Tibial artery (tissue), 4 donors: Measurements from ENCODE around the gene OR51E1.
A peak's percentile ranks its signal among the peaks of the same experiment; 100 is the strongest.

Experiments
- DNase-seq, 2 donors: peaks; one replicate each; pipeline ENCODE4 v3.0.0-alpha.2; 2019
- H3K27ac ChIP-seq, 2 donors: fragments of 200-600 bp; sonication (generic) in 1 of 2; 1 replicate in 1 of 2; 2 replicates in 1 of 2; pipeline ENCODE4 v1.5.1; 2018 to 2019; ENCODE audit warnings: mild to moderate bottlenecking in 1 of 2
- H3K27me3 ChIP-seq, 2 donors: fragments of 200-600 bp; sonication (generic) in 1 of 2; one replicate each; pipeline versions ENCODE4 v1.5.1 to v1.6.0; 2016 to 2019
- H3K36me3 ChIP-seq, 3 donors: fragments of 200-600 bp; sonication (generic) in 2 of 3; one replicate each; pipeline ENCODE4 v1.5.1; 2016 to 2019; ENCODE audit warnings: mild to moderate bottlenecking in 2 of 3
- H3K4me1 ChIP-seq, 4 donors: fragments of 200-600 bp; sonication (generic) in 2 of 4; 1 replicate in 3 of 4; 2 replicates in 1 of 4; pipeline ENCODE4 v1.5.1; 2016 to 2019
- H3K4me3 ChIP-seq, 2 donors: fragments of 200-600 bp; sonication (generic) in 1 of 2; 1 replicate in 1 of 2; 2 replicates in 1 of 2; pipeline ENCODE4 v1.5.1; 2018 to 2019; ENCODE audit warnings: mild to moderate bottlenecking in 2 of 2
- H3K9me3 ChIP-seq, 3 donors: fragments of 200-600 bp; sonication (generic) in 1 of 3; one replicate each; pipeline ENCODE4 v1.5.1; 2016 to 2019
- intact Hi-C: fragments of 100-400 bp; cut with DNase I; formaldehyde crosslinking; loops from one replicate; pipeline ENCODE4 v1.15.0; 2023; ENCODE audit warnings: low total_unique reads
- TF ChIP-seq, protein P1 (sequence below), 2 experiments: fragments of 200-600 bp in 1 of 2; fragments of 450-650 bp in 1 of 2; IDR thresholded peaks; one replicate each; pipeline ENCODE4 v1.5.1; 2017 to 2019; ENCODE audit warnings: antibody characterized with exemption in 2 of 2, mild to moderate bottlenecking in 1 of 2, moderate library complexity in 1 of 2

OR51E1 gene

DNA sequence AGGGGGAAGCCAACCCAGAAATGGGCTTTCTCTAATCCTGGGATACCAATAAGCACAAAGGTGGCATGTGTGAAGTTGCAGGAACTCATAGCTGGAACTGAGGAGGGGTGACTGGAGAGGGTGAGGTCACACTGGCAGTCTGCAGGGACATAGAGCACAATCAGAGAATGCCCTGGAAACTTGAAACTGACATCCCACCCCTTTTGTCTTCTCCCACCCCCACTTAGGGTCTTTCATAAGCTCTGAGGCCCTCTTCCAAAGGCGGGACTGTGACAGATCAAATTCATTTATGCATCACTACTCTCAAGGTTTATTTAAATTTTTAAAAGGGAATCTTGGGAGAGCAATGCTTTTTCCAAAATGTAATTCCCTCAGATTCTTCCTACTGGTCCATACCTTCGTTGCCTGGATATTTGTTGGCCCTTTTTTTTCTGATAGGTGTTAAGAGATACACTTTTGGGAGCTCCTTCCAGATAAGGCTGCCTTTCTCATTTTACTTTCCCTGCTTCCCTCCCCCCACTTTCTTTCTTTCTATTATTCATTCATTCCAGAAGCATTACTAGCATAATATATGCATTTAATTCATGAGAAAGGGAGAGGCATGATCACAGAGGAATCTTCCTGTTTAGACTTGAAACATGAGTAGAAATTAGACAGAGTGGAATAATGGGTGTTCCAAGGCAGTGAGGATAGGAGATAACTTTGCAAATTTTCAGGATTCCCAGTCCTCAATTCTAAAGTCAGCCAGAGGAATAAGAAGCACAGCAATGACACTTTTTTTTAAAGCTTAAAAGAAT, 39.0 kb downstream of the OR51E1 start:
- no peaks in the 10 kb centered on the region for H3K27me3 ChIP-seq
- no peak for DNase-seq
- H3K36me3 ChIP-seq = no peaks in the 10 kb centered on the region

GRCh38 chr11:4684631-4685285, 41.0 kb downstream of the OR51E1 start:
- no peaks in the 10 kb centered on the region for H3K9me3 ChIP-seq
- no peaks in the 10 kb centered on the region for H3K27me3 ChIP-seq
- peaks cover 0 to 23% (median 0%) of the 10 kb centered on the region in 4 donors for H3K4me1 ChIP-seq
- intact Hi-C loops = no loop called here
- no peak for DNase-seq
- H3K4me3 ChIP-seq = no peak overlapping the region
- no peaks in the 10 kb centered on the region for H3K36me3 ChIP-seq
- peak overlapping the region in 1 of 2 donors; percentile 13 for H3K27ac ChIP-seq
- TF ChIP-seq, protein P1, sequence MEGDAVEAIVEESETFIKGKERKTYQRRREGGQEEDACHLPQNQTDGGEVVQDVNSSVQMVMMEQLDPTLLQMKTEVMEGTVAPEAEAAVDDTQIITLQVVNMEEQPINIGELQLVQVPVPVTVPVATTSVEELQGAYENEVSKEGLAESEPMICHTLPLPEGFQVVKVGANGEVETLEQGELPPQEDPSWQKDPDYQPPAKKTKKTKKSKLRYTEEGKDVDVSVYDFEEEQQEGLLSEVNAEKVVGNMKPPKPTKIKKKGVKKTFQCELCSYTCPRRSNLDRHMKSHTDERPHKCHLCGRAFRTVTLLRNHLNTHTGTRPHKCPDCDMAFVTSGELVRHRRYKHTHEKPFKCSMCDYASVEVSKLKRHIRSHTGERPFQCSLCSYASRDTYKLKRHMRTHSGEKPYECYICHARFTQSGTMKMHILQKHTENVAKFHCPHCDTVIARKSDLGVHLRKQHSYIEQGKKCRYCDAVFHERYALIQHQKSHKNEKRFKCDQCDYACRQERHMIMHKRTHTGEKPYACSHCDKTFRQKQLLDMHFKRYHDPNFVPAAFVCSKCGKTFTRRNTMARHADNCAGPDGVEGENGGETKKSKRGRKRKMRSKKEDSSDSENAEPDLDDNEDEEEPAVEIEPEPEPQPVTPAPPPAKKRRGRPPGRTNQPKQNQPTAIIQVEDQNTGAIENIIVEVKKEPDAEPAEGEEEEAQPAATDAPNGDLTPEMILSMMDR (IDR thresholded peaks at IDR 0.05) = no peak

More for the DNA sequence above, 39.0 kb downstream of the OR51E1 start:
- no peaks in the 10 kb centered on the region for H3K9me3 ChIP-seq
- no peak overlapping the region for H3K4me3 ChIP-seq
- intact Hi-C loops = no loop called here
- TF ChIP-seq, protein P1 (IDR thresholded peaks at IDR 0.05) = no peak
- no peak overlapping the region for H3K27ac ChIP-seq
- peaks cover 0 to 23% (median 0%) of the 10 kb centered on the region in 4 donors for H3K4me1 ChIP-seq

DNA sequence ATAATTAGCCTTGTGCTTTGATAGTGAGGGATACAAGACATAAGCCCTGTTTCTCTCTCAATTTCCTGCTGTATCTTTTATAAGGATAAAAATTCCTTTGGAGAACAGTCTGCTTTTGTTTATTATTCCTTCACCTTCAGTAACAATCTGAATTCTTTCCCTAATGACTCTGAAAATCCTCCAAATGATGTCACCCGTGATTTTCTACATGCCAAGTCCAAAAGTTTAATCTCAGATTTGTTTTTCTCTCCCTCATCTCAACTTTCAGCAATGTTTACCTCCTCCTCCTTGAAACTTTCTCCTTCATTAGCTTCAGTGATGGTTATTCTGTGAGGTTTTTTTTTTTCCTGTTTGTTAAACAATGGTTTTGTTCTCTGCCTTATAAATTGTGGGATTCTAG, 51.7 kb downstream of the OR51E1 start:
- intact Hi-C loops = no loop called here
- Histone ChIP-seq H3K27ac (peak overlapping the region; percentile 59 to 65), H3K4me3 (peak overlapping the region; percentile 42 to 43), H3K36me3 (no peaks in the 10 kb centered on the region), H3K27me3 (no peaks in the 10 kb centered on the region), H3K9me3 (no peaks in the 10 kb centered on the region), H3K4me1 (peaks cover 0 to 17% (median 0%) of the 10 kb centered on the region in 4 donors)
- DNase-seq = no peak
- TF ChIP-seq, protein P1 (IDR thresholded peaks at IDR 0.05) = no peak

- DNase-seq = peak in 1 of 2 donors; percentile 66
- intact Hi-C loops = no loop called here
- peaks cover 0 to 3% (median 0%) of the 10 kb centered on the region in 4 donors for H3K4me1 ChIP-seq
- H3K4me3 ChIP-seq = peak within 1 kb of the TSS; percentile 42 to 43
- TF ChIP-seq, protein P1 (IDR thresholded peaks at IDR 0.05) = no peak
- H3K27me3 ChIP-seq = no peaks in the 10 kb centered on the region
- peak within 1 kb of the TSS; percentile 59 to 65 for H3K27ac ChIP-seq
- no peaks in the 10 kb centered on the region for H3K9me3 ChIP-seq
- no peaks in the 10 kb centered on the region for H3K36me3 ChIP-seq
Measured at GRCh38 chr11:4697585-4697984, 53.8 kb downstream of the OR51E1 start, which contains the start of gene OR51E2. Gene OR51E2 (minus strand): TSS chr11:4697853. CDS start chr11:4682711, 15,142 bp downstream.

GRCh38 chr11:4699697-4700435, 56.1 kb downstream of the OR51E1 start:
- no peak overlapping the region for H3K27ac ChIP-seq
- intact Hi-C loops = no loop called here
- H3K9me3 ChIP-seq = no peaks in the 10 kb centered on the region
- H3K27me3 ChIP-seq = no peaks in the 10 kb centered on the region
- TF ChIP-seq, protein P1 (IDR thresholded peaks at IDR 0.05) = no peak
- H3K4me3 ChIP-seq = no peak overlapping the region
- peaks cover 0 to 18% (median 7%) of the 10 kb centered on the region in 4 donors for H3K4me1 ChIP-seq
- no peak for DNase-seq
- no peaks in the 10 kb centered on the region for H3K36me3 ChIP-seq
